Neural cell (in vitro differentiated cells): ENCODE results near the gene CLDN6.

Source experiments
- CTCF ChIP-seq: fragments of 450-650 bp; IDR thresholded peaks from 2 replicates; pipeline ENCODE4 v1.5.1; 2014; ENCODE audit warnings: antibody characterized with exemption, mild to moderate bottlenecking, moderate library complexity; ENCODE audit not compliant: poor library complexity, severe bottlenecking
- EP300 ChIP-seq: fragments of 450-650 bp; conservative IDR thresholded peaks from 2 replicates; pipeline ENCODE4 v1.6.1; 2014; ENCODE audit warnings: antibody characterized with exemption, mild to moderate bottlenecking, moderate library complexity; ENCODE audit not compliant: poor library complexity, severe bottlenecking
- EZH2 ChIP-seq: fragments of 200-600, 300-800 bp; shearing (Covaris generic), sonication (generic); IDR thresholded peaks from 2 replicates; pipeline ENCODE4 v1.6.1; 2014; ENCODE audit warnings: antibody characterized with exemption, low read length, borderline replicate concordance, mild to moderate bottlenecking; ENCODE audit not compliant: insufficient read depth, poor library complexity, severe bottlenecking
- MXI1 ChIP-seq: fragments of 450-650 bp; conservative IDR thresholded peaks from 2 replicates; pipeline ENCODE4 v1.6.1; 2014; ENCODE audit warnings: antibody characterized with exemption, mild to moderate bottlenecking; ENCODE audit not compliant: poor library complexity, severe bottlenecking
- POLR2AphosphoS5 ChIP-seq: IDR thresholded peaks from 2 replicates; pipeline ENCODE4 v1.6.1; 2012
- RAD21 ChIP-seq: fragments of 450-650 bp; conservative IDR thresholded peaks from 2 replicates; pipeline ENCODE4 v1.6.1; 2014; ENCODE audit warnings: antibody characterized with exemption, mild to moderate bottlenecking, moderate library complexity
- TAF1 ChIP-seq: IDR thresholded peaks from 2 replicates; pipeline ENCODE4 v1.6.1; 2012; ENCODE audit warnings: low read depth
- TF ChIP-seq, protein P1 (sequence below): IDR thresholded peaks from 2 replicates; pipeline ENCODE4 v1.6.1; 2012; ENCODE audit warnings: borderline replicate concordance

DNA sequence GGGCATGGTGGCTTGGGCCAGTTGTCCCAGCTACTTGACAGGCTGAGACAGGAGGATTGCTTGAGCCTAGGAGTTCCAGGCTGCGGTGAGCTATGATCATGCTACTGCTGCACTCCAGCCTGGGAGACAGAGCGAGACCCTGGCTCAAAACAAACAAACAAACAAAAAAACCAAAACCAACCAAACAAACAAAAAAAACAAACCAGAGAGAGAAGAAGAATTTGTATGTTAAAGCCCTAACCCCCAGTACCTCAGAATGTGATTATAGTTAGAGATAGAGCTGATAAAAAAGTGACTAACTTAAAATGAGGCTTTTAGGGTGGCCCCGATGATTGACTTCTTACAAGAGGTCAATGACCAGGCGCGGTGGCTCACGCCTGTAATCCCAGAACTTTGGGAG, 26.7 kb upstream of the CLDN6 start:
- no peak for TF ChIP-seq CTCF
- TF ChIP-seq POLR2AphosphoS5: no peak
- TF ChIP-seq EP300: no peak
- TF ChIP-seq, protein P1, sequence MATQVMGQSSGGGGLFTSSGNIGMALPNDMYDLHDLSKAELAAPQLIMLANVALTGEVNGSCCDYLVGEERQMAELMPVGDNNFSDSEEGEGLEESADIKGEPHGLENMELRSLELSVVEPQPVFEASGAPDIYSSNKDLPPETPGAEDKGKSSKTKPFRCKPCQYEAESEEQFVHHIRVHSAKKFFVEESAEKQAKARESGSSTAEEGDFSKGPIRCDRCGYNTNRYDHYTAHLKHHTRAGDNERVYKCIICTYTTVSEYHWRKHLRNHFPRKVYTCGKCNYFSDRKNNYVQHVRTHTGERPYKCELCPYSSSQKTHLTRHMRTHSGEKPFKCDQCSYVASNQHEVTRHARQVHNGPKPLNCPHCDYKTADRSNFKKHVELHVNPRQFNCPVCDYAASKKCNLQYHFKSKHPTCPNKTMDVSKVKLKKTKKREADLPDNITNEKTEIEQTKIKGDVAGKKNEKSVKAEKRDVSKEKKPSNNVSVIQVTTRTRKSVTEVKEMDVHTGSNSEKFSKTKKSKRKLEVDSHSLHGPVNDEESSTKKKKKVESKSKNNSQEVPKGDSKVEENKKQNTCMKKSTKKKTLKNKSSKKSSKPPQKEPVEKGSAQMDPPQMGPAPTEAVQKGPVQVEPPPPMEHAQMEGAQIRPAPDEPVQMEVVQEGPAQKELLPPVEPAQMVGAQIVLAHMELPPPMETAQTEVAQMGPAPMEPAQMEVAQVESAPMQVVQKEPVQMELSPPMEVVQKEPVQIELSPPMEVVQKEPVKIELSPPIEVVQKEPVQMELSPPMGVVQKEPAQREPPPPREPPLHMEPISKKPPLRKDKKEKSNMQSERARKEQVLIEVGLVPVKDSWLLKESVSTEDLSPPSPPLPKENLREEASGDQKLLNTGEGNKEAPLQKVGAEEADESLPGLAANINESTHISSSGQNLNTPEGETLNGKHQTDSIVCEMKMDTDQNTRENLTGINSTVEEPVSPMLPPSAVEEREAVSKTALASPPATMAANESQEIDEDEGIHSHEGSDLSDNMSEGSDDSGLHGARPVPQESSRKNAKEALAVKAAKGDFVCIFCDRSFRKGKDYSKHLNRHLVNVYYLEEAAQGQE: no peak
- TF ChIP-seq RAD21: no peak
- no peak for TF ChIP-seq EZH2
- TF ChIP-seq MXI1: no peak
- TF ChIP-seq TAF1: no peak
